Raji (cell line): ENCODE measurements around the gene CPA1.

ENCODE experiments used
- POLR2A ChIP-seq: IDR thresholded peaks from 2 replicates; pipeline ENCODE4 v1.6.1; 2011; ENCODE audit warnings: low read depth, low read length, control low read depth; ENCODE audit not compliant: insufficient read depth

The CPA1 gene

GRCh38 chr7:130349911-130350782 lies 30.1 kb upstream of the CPA1 start:
- no peak for TF ChIP-seq POLR2A

- TF ChIP-seq POLR2A: no peak
These were observed 29.1 kb upstream of the CPA1 start for GRCh38 chr7:130350945-130351790.

GRCh38 chr7:130351791-130352090 lies 28.6 kb upstream of the CPA1 start:
- TF ChIP-seq POLR2A: no peak

- TF ChIP-seq POLR2A: no peak
These were observed 27.9 kb upstream of the CPA1 start for GRCh38 chr7:130352194-130353074.

GRCh38 chr7:130353196-130353595 lies 27.1 kb upstream of the CPA1 start:
- no peak for TF ChIP-seq POLR2A

GRCh38 chr7:130356121-130356875 lies 24.0 kb upstream of the CPA1 start:
- TF ChIP-seq POLR2A: no peak

- no peak for TF ChIP-seq POLR2A
These were observed 23.2 kb upstream of the CPA1 start for GRCh38 chr7:130356876-130357611.

- TF ChIP-seq POLR2A: no peak
These were observed 21.8 kb upstream of the CPA1 start for GRCh38 chr7:130358471-130358870.

- no peak for TF ChIP-seq POLR2A
These were observed 20.9 kb upstream of the CPA1 start for GRCh38 chr7:130359276-130359857.

- no peak for TF ChIP-seq POLR2A
These were observed 19.8 kb upstream of the CPA1 start for GRCh38 chr7:130360518-130360917.

- TF ChIP-seq POLR2A: no peak
These were observed 18.6 kb upstream of the CPA1 start for GRCh38 chr7:130361681-130362080.

GRCh38 chr7:130362251-130362816 lies 18.0 kb upstream of the CPA1 start:
- no peak for TF ChIP-seq POLR2A
